ENCODE results near the gene HNRNPR. TPM values are rescaled to one million over a fixed set of nuclear protein-coding genes. Genes with fewer than 3 reads are reported as not detected.
"Not testable (repeated sequence)": the region's sequence is repeated elsewhere in the genome, so short reads cannot be mapped to it uniquely, and the experiment has no call there.

HNRNPR gene
- total and polyA plus RNA-seq, 12 donors: 36.5 to 190 (median 89.7) TPM

GRCh38 chr1:23273450-23274133 is 70.5 kb downstream of the HNRNPR start:
- peaks cover 4 to 7% of the 10 kb centered on the region in 2 donors for H3K4me1 ChIP-seq (replicated peaks in 1 of 2)
- no peak overlapping the region for H3K27ac ChIP-seq
- H3K4me3 ChIP-seq: no peak overlapping the region
- TF ChIP-seq POLR2A (IDR thresholded peaks at IDR 0.05) (no peak), CTCF (IDR thresholded peaks at IDR 0.05) (no peak)
- intact Hi-C loops (cut with DNase I): loop anchor here in 1 of 2 donors (10.0 kb wide), 1 partner anchor 289 kb away; no protein-coding TSS in a partner anchor
- WGBS, 4 donors: 65 to 71% (median 69%) methylated on average over 8 of the region's 8 CpGs
- H3K27me3 ChIP-seq: no peaks in the 10 kb centered on the region
- peak; percentile 36 to 77 (median 65) for DNase-seq
- H3K36me3 ChIP-seq (replicated peaks in 1 of 2): no peaks in the 10 kb centered on the region
- H3K9me3 ChIP-seq (replicated peaks in 1 of 3): no peaks in the 10 kb centered on the region

- WGBS, 4 donors: 68 to 75% (median 69%) methylated on average over 3 of the region's 3 CpGs
- no peaks in the 10 kb centered on the region for H3K36me3 ChIP-seq (replicated peaks in 1 of 2)
- no peak overlapping the region for H3K27ac ChIP-seq
- no peaks in the 10 kb centered on the region for H3K9me3 ChIP-seq (replicated peaks in 1 of 3)
- TF ChIP-seq CTCF (IDR thresholded peaks at IDR 0.05) (no peak), POLR2A (IDR thresholded peaks at IDR 0.05) (no peak)
- no peaks in the 10 kb centered on the region for H3K4me1 ChIP-seq (replicated peaks in 1 of 2)
- no peaks in the 10 kb centered on the region for H3K27me3 ChIP-seq
- H3K4me3 ChIP-seq: no peak overlapping the region
- intact Hi-C loops (cut with DNase I): no loop called here
- no peak for DNase-seq
Observed at GRCh38 chr1:23263380-23263887, 80.7 kb downstream of the HNRNPR start.

- H3K4me3 ChIP-seq; H3K27me3 ChIP-seq; H3K9me3 ChIP-seq (replicated peaks in 1 of 3); H3K27ac ChIP-seq; DNase-seq; H3K4me1 ChIP-seq (replicated peaks in 1 of 2); intact Hi-C loops (cut with DNase I); H3K36me3 ChIP-seq (replicated peaks in 1 of 2): not testable (repeated sequence)
- 40 to 79% (median 68%) methylated on average over 1 of the region's 2 CpGs for WGBS, 4 donors
Observed at GRCh38 chr1:23258082-23258481, 86.0 kb downstream of the HNRNPR start.

- H3K27me3 ChIP-seq; H3K36me3 ChIP-seq (replicated peaks in 1 of 2); DNase-seq; H3K4me1 ChIP-seq (replicated peaks in 1 of 2); H3K27ac ChIP-seq; H3K9me3 ChIP-seq (replicated peaks in 1 of 3); H3K4me3 ChIP-seq; intact Hi-C loops (cut with DNase I): not testable (repeated sequence)
- 92 to 96% (median 93%) methylated on average over 17 to 34 of the region's 34 CpGs for WGBS, 4 donors
Observed at GRCh38 chr1:23257371-23257770, 86.7 kb downstream of the HNRNPR start.

Other genes with a start within 250 kb of the HNRNPR start
- gene LUZP1, start 175.4 kb downstream of the HNRNPR start, total RNA-seq: 10 to 100 TPM; 16.2 to 65.3 (median 29.5) TPM
- 10 to 100 TPM in 1 of 3 donors, 1 to 10 TPM in 2; 7.1 to 25.8 (median 9.7) TPM for gene LUZP1, start 175.4 kb downstream of the HNRNPR start, polyA plus RNA-seq
- under 1 TPM in 1 of 9 donors, not detected in 8; 0.06 TPM for gene HTR1D, start 126.8 kb downstream of the HNRNPR start, total RNA-seq
- gene HTR1D, start 126.8 kb downstream of the HNRNPR start, polyA plus RNA-seq: under 1 TPM in 1 of 3 donors, not detected in 2; 0.03 TPM
- 10 to 100 TPM in 8 of 9 donors, 1 to 10 TPM in 1; 7.8 to 43.7 (median 27.4) TPM for gene ZNF436, start 25.6 kb upstream of the HNRNPR start, total RNA-seq
- 10 to 100 TPM; 10.1 to 16.2 (median 13.3) TPM for gene ZNF436, start 25.6 kb upstream of the HNRNPR start, polyA plus RNA-seq
- 100 to 1,000 TPM in 6 of 9 donors, 10 to 100 TPM in 3; 23.6 to 171 (median 122) TPM for gene TCEA3, start 80.5 kb upstream of the HNRNPR start, total RNA-seq
- gene TCEA3, start 80.5 kb upstream of the HNRNPR start, polyA plus RNA-seq: 100 to 1,000 TPM in 2 of 3 donors, 10 to 100 TPM in 1; 51.8 to 132 (median 102) TPM
- 100 to 1,000 TPM in 2 of 9 donors, 10 to 100 TPM in 7; 47.6 to 122 (median 77.3) TPM for gene ASAP3, start 139.9 kb upstream of the HNRNPR start, total RNA-seq
- 100 to 1,000 TPM in 1 of 3 donors, 10 to 100 TPM in 2; 22.4 to 117 (median 81.0) TPM for gene ASAP3, start 139.9 kb upstream of the HNRNPR start, polyA plus RNA-seq
- 1 to 10 TPM in 1 of 9 donors, under 1 TPM in 7, not detected in 1; 0.12 to 3.7 (median 0.48) TPM for gene E2F2, start 186.9 kb upstream of the HNRNPR start, total RNA-seq
- under 1 TPM; 0.07 to 0.35 (median 0.16) TPM for gene E2F2, start 186.9 kb upstream of the HNRNPR start, polyA plus RNA-seq
- 100 to 1,000 TPM in 5 of 9 donors, 10 to 100 TPM in 4; 55.3 to 213 (median 103) TPM for gene ID3, start 215.2 kb upstream of the HNRNPR start, total RNA-seq
- gene ID3, start 215.2 kb upstream of the HNRNPR start, polyA plus RNA-seq: 100 to 1,000 TPM in 2 of 3 donors, 10 to 100 TPM in 1; 28.8 to 133 (median 114) TPM